Mucosa of descending colon (tissue), 3 donors: Measurements from ENCODE around the gene CNOT9. TPM values are rescaled to one million over a fixed set of nuclear protein-coding genes. Genes with fewer than 3 reads are reported as not detected.

Experiments
- ATAC-seq: fragments of 200-7000 bp; cut with Tn5 transposase; one replicate; pipeline ENCODE4 v1.9.1; 2020; ENCODE audit warnings: mild to moderate bottlenecking, moderate library complexity
- DNase-seq, 3 donors: peaks; one replicate each; pipeline ENCODE4 v3.0.0-alpha.2; 2020
- H3K36me3 ChIP-seq: fragments of 200-600 bp; one replicate; pipeline ENCODE4 v1.8.0; 2021; ENCODE audit warnings: low read depth, mild to moderate bottlenecking
- H3K4me1 ChIP-seq: fragments of 200-600 bp; one replicate; pipeline ENCODE4 v1.8.0; 2021; ENCODE audit warnings: low read depth, mild to moderate bottlenecking
- H3K4me3 ChIP-seq: fragments of 200-600 bp; one replicate; pipeline ENCODE4 v1.8.0; 2021; ENCODE audit warnings: mild to moderate bottlenecking
- H3K9me3 ChIP-seq: fragments of 200-600 bp; one replicate; pipeline ENCODE4 v1.8.0; 2021; ENCODE audit warnings: mild to moderate bottlenecking
- intact Hi-C, 2 donors: fragments of 100-400 bp; cut with DNase I in 1 of 2; cut with micrococcal nuclease in 1 of 2; formaldehyde crosslinking; loops; one replicate each; pipeline versions ENCODE4 v1.11.0 to v1.11.1; 2022; cut with DNase I, micrococcal nuclease
- total RNA-seq, 3 donors: library from RNA; stranded (reverse); fragmentation: NEBNext Ultra II Directional in 2 of 3; extraction: Animal tissue kit (Norgen Biotek cat#: 25700) in 2 of 3; gene quantifications; one replicate each; pipeline versions ENCODE4 v1.2.1 to v1.2.4, GENCODE V29; 2021 to 2023
- TF ChIP-seq, protein P1 (sequence below): fragments of 200-600 bp; IDR thresholded peaks from one replicate; pipeline ENCODE4 v1.8.0; 2022; ENCODE audit warnings: antibody characterized with exemption, mild to moderate bottlenecking
- donor health status: DM: no; HTN: no; CAD: no; lungs with moderate emphysema.
- donor health status: DM: no; HTN: no; CAD: no.
- donor health status: DM: no; HTN: yes; CAD: no.

The CNOT9 gene
- total RNA-seq, 3 donors from 2014 or later: 31.0 to 41.8 (median 37.8) TPM

DNA sequence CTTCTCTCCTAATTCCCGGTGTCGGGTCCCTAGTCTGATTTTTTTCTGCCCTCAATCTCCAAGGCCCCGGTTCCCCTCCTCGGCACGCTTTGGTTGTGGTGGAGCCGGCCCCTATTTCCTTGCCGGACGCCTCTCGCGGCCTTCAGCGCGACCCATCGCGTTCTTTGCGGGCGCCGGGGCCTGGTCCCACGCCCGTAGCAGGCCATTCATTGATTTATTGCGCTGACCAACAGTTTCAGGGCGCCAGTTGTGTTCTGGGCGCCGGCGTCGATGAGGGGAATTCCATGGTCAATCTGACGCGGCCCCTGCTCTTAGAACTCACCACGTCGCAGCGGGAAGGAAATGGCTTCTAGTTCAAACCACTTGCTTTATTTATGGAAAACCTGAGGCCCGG, 396 bp downstream of the CNOT9 start:
- TF ChIP-seq, protein P1, sequence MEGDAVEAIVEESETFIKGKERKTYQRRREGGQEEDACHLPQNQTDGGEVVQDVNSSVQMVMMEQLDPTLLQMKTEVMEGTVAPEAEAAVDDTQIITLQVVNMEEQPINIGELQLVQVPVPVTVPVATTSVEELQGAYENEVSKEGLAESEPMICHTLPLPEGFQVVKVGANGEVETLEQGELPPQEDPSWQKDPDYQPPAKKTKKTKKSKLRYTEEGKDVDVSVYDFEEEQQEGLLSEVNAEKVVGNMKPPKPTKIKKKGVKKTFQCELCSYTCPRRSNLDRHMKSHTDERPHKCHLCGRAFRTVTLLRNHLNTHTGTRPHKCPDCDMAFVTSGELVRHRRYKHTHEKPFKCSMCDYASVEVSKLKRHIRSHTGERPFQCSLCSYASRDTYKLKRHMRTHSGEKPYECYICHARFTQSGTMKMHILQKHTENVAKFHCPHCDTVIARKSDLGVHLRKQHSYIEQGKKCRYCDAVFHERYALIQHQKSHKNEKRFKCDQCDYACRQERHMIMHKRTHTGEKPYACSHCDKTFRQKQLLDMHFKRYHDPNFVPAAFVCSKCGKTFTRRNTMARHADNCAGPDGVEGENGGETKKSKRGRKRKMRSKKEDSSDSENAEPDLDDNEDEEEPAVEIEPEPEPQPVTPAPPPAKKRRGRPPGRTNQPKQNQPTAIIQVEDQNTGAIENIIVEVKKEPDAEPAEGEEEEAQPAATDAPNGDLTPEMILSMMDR: no peak
- ATAC-seq (peak; percentile 32), DNase-seq (peak; percentile 53 to 72 (median 70))
- intact Hi-C loops: no loop called here
- peaks cover 17% of the 10 kb centered on the region for H3K4me1 ChIP-seq
- H3K36me3 ChIP-seq: no peaks in the 10 kb centered on the region
- peak overlapping the region; percentile 78 for H3K4me3 ChIP-seq
- H3K9me3 ChIP-seq: no peaks in the 10 kb centered on the region

DNA sequence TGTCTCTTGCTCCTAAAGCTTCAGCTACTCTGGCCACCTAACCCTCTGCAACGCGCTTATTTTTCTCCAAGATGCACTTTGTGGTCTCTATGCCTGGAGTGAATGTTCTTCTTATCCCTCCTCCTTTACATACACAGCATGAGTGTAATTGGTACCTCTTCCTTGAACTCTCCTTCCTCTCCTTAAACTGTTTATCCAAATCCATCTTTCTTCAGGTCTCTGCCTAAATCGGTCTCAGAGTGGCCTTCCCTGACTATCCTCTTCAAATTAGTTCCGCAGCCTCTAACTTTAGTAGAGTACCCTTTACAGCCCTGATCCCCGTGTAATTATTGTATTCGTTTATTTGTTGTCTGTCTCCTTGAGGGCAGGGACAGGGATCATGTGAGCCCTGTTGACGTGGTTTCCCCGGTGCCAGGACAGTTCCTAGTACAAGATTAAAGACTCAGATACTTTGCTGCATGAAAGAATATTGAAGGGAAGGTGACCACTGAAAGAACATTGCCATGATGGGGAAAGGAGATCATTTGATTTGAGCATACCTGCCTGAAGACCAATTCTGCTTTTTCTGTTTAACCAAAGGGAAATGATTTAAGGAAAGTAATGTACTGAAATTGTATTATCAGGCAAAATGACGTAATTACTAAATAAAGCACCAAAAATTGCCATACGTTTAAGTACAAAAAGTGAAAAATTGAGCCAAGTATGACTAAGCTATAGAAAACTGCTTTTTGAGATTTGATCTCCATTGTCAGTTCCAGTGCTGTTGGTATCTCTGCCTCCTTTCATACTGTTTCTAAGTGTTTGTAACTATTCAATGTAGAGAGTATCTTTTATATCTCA, 1.2 kb downstream of the CNOT9 start:
- no peaks in the 10 kb centered on the region for H3K9me3 ChIP-seq
- peak overlapping the region; percentile 78 for H3K4me3 ChIP-seq
- TF ChIP-seq, protein P1: no peak
- DNase-seq (peak in 1 of 3 donors; percentile 27), ATAC-seq (no peak)
- intact Hi-C loops: no loop called here
- peaks cover 17% of the 10 kb centered on the region for H3K4me1 ChIP-seq
- no peaks in the 10 kb centered on the region for H3K36me3 ChIP-seq

DNA sequence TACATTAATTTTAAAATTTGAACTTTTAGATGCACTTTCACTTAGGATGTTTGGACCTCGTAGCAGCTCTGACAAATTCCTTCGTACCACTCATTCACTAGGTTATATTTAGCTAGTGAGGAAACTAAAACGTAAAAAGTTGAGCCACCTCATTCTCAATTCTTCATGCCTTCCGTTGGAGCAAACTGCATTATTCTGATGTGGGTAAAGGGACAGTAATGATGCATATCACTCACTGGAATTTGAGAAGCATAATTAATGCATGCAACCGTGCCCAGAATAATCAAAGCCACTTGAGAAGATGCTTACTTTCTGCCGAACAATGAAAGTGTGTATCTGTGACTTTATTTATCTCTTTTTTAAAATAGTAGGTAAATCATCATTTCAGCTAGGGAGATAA, 2.2 kb downstream of the CNOT9 start:
- intact Hi-C loops: no loop called here
- H3K4me3 ChIP-seq: no peak overlapping the region
- ATAC-seq (no peak), DNase-seq (no peak)
- H3K36me3 ChIP-seq: no peaks in the 10 kb centered on the region
- no peaks in the 10 kb centered on the region for H3K9me3 ChIP-seq
- TF ChIP-seq, protein P1: no peak
- peaks cover 17% of the 10 kb centered on the region for H3K4me1 ChIP-seq

DNA sequence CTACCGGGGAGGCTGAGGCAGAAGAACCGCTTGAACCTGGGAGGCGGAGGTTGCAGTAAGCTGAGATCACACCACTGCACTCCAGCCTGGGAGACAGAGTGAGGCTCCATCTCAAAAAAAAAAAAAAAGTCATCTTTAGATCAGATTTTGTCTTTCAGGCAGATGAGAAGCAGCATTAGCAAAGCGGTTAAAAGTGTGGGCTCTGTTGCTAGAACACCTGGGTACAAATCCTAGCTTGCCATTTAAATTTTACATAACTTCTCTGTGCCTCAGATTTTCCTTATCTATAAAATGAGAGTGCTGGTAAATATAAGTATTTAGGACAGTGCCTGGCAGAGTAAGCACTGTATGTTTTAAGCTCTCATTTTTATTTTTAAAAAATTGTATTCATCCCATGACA, 8.2 kb downstream of the CNOT9 start:
- no peaks in the 10 kb centered on the region for H3K36me3 ChIP-seq
- DNase-seq (no peak), ATAC-seq (no peak)
- no peaks in the 10 kb centered on the region for H3K4me1 ChIP-seq
- no peaks in the 10 kb centered on the region for H3K9me3 ChIP-seq
- TF ChIP-seq, protein P1: no peak
- no peak overlapping the region for H3K4me3 ChIP-seq
- intact Hi-C loops: no loop called here

DNA sequence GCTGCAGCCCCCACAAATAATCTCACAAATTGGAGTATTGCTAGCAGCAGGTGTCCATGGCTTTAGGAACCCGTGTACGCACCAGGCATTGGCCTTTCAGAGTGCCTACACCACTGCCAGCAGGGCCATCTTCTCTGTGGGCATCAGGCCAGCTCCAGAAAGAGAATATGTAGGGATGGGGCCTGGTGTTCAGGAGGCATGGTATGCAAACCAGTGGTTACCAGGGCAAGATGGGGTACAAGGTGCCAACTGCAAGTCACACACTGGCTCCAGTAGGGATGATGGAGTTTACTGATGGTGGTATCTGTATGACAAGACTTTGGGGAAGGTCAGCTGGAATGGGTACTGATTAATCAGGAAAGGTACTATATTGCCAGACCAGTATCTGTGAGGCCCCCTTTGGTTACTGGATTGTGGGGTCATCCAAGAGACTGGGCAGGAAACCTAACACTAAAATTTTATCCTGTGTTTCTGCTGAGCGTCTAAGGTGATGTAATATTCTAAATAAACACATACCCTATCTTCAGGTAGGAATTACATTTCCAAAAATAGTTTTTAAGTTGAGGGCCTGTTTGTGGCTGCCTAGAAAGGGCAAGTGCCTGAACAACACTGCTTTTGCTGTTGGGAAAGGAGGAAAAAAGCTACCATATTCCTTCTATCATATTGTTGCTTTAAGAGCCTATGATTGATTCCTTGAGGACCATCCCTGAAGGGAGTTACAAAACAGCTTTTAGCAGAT, 9.0 kb downstream of the CNOT9 start:
- Histone ChIP-seq H3K36me3 (no peaks in the 10 kb centered on the region), H3K9me3 (no peaks in the 10 kb centered on the region), H3K4me3 (no peak overlapping the region), H3K4me1 (no peaks in the 10 kb centered on the region)
- ATAC-seq (no peak), DNase-seq (no peak)
- intact Hi-C loops: no loop called here
- TF ChIP-seq, protein P1: no peak
